Fibroblast of villous mesenchyme (primary cell): ENCODE data around the gene ACOX3. TPM values are rescaled to one million over a fixed set of nuclear protein-coding genes. Genes with fewer than 3 reads are reported as not detected.

ENCODE experiments used
- DNase-seq: peaks from one replicate; pipeline ENCODE4 v3.0.0-alpha.2; 2010; ENCODE audit warnings: low read depth
- H3K4me3 ChIP-seq: 2 replicates; pipeline ENCODE4 v1.5.1; 2011; ENCODE audit warnings: low read depth, mild to moderate bottlenecking, low read length
- total RNA-seq: library from RNA; depleted of rRNA; stranded (reverse); fragments of >200 nt; gene quantifications from 2 replicates; pipeline ENCODE4 v1.2.3, GENCODE V29; 2012
- TF ChIP-seq, protein P1 (sequence below): IDR thresholded peaks from 2 replicates; pipeline ENCODE4 v1.5.1; 2012; ENCODE audit warnings: low read depth, mild to moderate bottlenecking, low read length; ENCODE audit not compliant: insufficient read depth

The ACOX3 gene
- total RNA-seq, 1 donor: 26.8 TPM

- TF ChIP-seq, protein P1, sequence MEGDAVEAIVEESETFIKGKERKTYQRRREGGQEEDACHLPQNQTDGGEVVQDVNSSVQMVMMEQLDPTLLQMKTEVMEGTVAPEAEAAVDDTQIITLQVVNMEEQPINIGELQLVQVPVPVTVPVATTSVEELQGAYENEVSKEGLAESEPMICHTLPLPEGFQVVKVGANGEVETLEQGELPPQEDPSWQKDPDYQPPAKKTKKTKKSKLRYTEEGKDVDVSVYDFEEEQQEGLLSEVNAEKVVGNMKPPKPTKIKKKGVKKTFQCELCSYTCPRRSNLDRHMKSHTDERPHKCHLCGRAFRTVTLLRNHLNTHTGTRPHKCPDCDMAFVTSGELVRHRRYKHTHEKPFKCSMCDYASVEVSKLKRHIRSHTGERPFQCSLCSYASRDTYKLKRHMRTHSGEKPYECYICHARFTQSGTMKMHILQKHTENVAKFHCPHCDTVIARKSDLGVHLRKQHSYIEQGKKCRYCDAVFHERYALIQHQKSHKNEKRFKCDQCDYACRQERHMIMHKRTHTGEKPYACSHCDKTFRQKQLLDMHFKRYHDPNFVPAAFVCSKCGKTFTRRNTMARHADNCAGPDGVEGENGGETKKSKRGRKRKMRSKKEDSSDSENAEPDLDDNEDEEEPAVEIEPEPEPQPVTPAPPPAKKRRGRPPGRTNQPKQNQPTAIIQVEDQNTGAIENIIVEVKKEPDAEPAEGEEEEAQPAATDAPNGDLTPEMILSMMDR: no peak
- DNase-seq: peak; percentile 100
- H3K4me3 ChIP-seq: no peak overlapping the region
Measured at GRCh38 chr4:8472689-8473197, 32.2 kb upstream of the ACOX3 start.

DNA sequence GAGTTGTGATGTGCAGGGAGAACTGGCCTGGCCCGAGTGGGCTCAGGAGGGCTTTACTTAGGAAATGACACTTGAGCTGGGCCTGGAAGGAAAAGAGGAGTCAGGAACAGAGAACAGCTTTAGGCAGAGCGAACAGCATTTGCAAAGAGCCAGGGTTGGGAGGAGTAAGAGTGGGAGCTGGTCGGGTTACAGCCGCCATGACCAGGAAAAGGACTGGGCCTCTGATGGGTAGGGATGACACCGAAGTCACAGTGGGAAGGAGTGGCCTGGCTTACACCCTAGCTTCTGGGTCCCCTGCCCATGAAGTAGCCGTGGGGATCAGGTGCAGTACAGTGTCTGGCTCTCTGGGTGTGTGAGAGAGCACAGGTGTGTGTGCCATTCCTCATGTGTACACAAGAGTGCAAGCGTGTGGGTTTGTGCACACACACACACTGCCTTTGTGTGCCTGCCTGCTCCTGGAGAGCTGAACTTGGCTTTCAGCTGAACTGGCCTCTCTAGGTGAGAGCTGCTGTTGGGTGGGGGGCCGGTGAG lies 31.7 kb upstream of the ACOX3 start:
- no peak overlapping the region for H3K4me3 ChIP-seq
- peak; percentile 21 for DNase-seq
- TF ChIP-seq, protein P1: no peak

GRCh38 chr4:8471211-8471875 lies 30.8 kb upstream of the ACOX3 start:
- H3K4me3 ChIP-seq: no peak overlapping the region
- DNase-seq: peak; percentile 16
- TF ChIP-seq, protein P1: no peak

GRCh38 chr4:8470451-8471024 lies 30.0 kb upstream of the ACOX3 start:
- H3K4me3 ChIP-seq: no peak overlapping the region
- TF ChIP-seq, protein P1: no peak
- no peak for DNase-seq

- H3K4me3 ChIP-seq: no peak overlapping the region
- TF ChIP-seq, protein P1: no peak
- no peak for DNase-seq
Measured at GRCh38 chr4:8469550-8469949, 29.0 kb upstream of the ACOX3 start.

GRCh38 chr4:8468746-8469535 lies 28.4 kb upstream of the ACOX3 start:
- DNase-seq: peak; percentile 74
- TF ChIP-seq, protein P1: peak; percentile 97
- no peak overlapping the region for H3K4me3 ChIP-seq
